ENCODE results near the gene FANCD2OS.

DNA sequence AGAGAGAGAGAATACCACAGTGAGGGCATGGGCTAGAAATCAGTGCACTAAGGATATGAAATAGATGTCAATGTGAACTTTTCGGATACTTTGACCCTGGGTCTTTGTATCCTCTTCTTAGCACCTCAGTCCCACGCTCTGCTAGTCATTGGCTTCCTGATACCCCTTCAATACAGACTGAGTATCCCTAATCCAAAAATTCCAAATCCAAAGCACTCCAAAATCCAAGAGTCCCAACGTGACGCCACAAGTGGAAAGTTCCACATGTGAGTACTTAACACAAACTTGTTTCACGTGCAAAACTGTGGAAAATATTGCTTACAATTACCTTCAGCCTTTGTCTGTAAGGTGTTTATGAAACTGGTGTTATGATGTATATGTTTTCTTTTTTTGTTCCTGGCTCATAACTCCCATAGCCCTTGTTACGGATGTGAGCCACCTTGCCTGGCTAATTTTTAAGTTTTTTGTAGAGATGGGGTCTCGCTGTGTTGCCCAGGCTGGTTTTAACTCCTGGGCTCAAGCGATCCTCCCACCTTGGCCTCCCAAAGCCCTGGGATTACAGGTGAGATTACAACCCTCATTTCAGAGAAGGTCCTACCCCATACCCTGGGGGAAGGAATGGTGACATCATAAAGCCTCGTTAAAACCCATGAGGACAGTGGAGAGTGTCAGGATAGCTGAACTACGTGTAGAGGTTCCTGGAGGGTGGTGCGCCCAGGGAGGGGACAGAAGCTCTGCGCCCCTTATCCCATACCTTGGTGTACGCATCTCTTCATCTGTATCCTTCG, 46.5 kb upstream of the FANCD2OS start:
- no peak for TF ChIP-seq CTCF (conservative IDR thresholded peaks at IDR 0.05 in 1 of 2, IDR thresholded peaks at IDR 0.05 in 1 of 2; ENCODE audit: extremely low read depth in 1 of 2, insufficient read depth in 1 of 2, low read depth in 1 of 2, low read length in 2 of 2)
- no peak for TF ChIP-seq EZH2 (IDR thresholded peaks at IDR 0.05; ENCODE audit: borderline replicate concordance, low read length)

Measured in mammary epithelial cell (primary cell).